SU-DHL-6 (cell line): ENCODE results near the gene DYNLT3.
A peak's percentile ranks its signal among the peaks of the same experiment; 100 is the strongest.

ENCODE experiments used
- EZH2phosphoT487 ChIP-seq: fragments of 200-600 bp; sonication (generic), shearing (Covaris generic); conservative IDR thresholded peaks from 2 replicates; pipeline ENCODE4 v1.6.1; 2018; ENCODE audit warnings: mild to moderate bottlenecking, antibody characterized with exemption, low read length, moderate library complexity, mixed read lengths
- TF ChIP-seq, protein P1 (sequence below): fragments of 200-600 bp; sonication (generic); IDR thresholded peaks from one replicate; pipeline ENCODE4 v1.5.1; 2017; ENCODE audit warnings: antibody characterized with exemption, mild to moderate bottlenecking, low read length, moderate library complexity; ENCODE audit not compliant: insufficient read depth, poor library complexity, severe bottlenecking

DNA sequence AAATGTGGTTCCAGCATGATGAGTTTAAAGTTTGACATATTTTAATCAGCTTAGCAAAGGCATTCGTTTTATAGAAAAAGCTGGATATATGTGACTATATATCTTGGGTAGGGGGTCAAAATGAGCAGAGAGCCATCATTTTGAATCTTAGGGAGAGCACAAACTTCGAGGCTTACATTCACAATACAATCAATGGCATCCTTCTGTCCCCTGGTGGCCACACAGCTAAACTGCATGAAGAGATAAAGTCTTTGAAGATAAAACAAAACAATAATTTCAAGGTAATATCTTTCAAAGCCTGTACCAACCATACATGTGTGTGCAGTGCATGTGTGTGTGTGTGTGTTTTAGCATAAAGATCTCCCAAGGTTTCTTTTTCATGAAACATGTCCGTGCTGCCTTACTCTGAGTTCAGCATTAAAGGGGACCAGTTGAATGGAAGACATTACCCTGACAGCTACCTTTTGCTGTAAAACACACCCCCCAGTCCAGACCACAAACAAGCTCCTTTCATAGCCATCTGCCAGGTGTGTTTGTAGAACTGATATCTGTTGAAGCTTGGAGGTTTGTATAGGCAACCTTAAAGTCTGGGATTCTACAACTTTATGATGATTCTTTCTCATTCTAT, 22.0 kb downstream of the DYNLT3 start:
- TF ChIP-seq, protein P1, sequence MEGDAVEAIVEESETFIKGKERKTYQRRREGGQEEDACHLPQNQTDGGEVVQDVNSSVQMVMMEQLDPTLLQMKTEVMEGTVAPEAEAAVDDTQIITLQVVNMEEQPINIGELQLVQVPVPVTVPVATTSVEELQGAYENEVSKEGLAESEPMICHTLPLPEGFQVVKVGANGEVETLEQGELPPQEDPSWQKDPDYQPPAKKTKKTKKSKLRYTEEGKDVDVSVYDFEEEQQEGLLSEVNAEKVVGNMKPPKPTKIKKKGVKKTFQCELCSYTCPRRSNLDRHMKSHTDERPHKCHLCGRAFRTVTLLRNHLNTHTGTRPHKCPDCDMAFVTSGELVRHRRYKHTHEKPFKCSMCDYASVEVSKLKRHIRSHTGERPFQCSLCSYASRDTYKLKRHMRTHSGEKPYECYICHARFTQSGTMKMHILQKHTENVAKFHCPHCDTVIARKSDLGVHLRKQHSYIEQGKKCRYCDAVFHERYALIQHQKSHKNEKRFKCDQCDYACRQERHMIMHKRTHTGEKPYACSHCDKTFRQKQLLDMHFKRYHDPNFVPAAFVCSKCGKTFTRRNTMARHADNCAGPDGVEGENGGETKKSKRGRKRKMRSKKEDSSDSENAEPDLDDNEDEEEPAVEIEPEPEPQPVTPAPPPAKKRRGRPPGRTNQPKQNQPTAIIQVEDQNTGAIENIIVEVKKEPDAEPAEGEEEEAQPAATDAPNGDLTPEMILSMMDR, result peak; percentile 62
- no peak for TF ChIP-seq EZH2phosphoT487
